ENCODE data around the gene ZFP42. TPM values are rescaled to one million over a fixed set of nuclear protein-coding genes. Genes with fewer than 3 reads are reported as not detected.

The ZFP42 gene
- total and polyA plus RNA-seq, 2 of the 8 experiments (the other 6 are each of a cell fraction or from before 2014, with no cell fraction given) = 69.4 to 188 TPM

GRCh38 chr4:187995322-187996207, at the start of gene ZFP42 (continued):
- no peak for TF ChIP-seq CHD7 (IDR thresholded peaks at IDR 0.05; ENCODE audit: insufficient replicate concordance, low read length)
- TF ChIP-seq EP300 (IDR thresholded peaks at IDR 0.05; ENCODE audit: borderline replicate concordance in 1 of 2, low read depth in 2 of 2, low read length in 2 of 2) = no peak
- TF ChIP-seq ZNF274 (IDR thresholded peaks at IDR 0.05; ENCODE audit: borderline replicate concordance, extremely low read depth, low read length) = no peak
- no peak for TF ChIP-seq SIRT6 (IDR thresholded peaks at IDR 0.05; ENCODE audit: low read length)
- 0 out of 2 replicates have a peak, but pooled peaks have one; percentile 51 for TF ChIP-seq SP1 (IDR thresholded peaks at IDR 0.05; ENCODE audit: low read depth, low read length)
- TF ChIP-seq SRF (IDR thresholded peaks at IDR 0.05; ENCODE audit: low read depth, low read length) = no peak
- TF ChIP-seq JUN (IDR thresholded peaks at IDR 0.05; ENCODE audit: low read depth, low read length) = no peak
- TF ChIP-seq ATF2 (IDR thresholded peaks at IDR 0.05; ENCODE audit: low read length) = no peak
